Measurements from ENCODE around the gene SMPD4. TPM values are rescaled to one million over a fixed set of nuclear protein-coding genes. Genes with fewer than 3 reads are reported as not detected.
"Not testable (repeated sequence)": the region's sequence is repeated elsewhere in the genome, so short reads cannot be mapped to it uniquely, and the experiment has no call there.

SMPD4 gene
- total and polyA plus RNA-seq, 4 experiments from 2014 or later = 26.1 to 51.5 (median 45.1) TPM

GRCh38 chr2:130186391-130186790, 5.0 kb upstream of the SMPD4 start:
- ChIA-PET CTCF (ENCODE audit: partially characterized antibody) (interaction anchor here (1.3 kb wide), 1 partner anchor 169 kb away, joined by 3 read pairs; the partner anchor contains the start of gene PTPN18), POLR2A (ENCODE audit: partially characterized antibody) (no interaction called here)
- peaks cover 2 to 28% (median 11%) of the 10 kb centered on the region in 4 donors for H3K4me1 Mint-ChIP-seq
- Histone ChIP-seq H3K4me3 (ENCODE audit: low read length in 2 of 2) (no peak overlapping the region), H3K27me3 (ENCODE audit: insufficient read depth, low read length) (no peaks in the 10 kb centered on the region), H3K9me3 (ENCODE audit: control insufficient read depth in 1 of 2, low read length in 2 of 2) (no peaks in the 10 kb centered on the region), H3K36me3 (ENCODE audit: insufficient read depth, low read length) (no peaks in the 10 kb centered on the region), H3K27ac (ENCODE audit: low read depth, low read length) (no peak overlapping the region), H3K4me1 (ENCODE audit: insufficient read depth, low read length) (peaks cover 17% of the 10 kb centered on the region)
- no peaks in the 10 kb centered on the region for H3K27me3 Mint-ChIP-seq
- H3K4me3 Mint-ChIP-seq = no peak overlapping the region
- H3K27ac Mint-ChIP-seq = peak overlapping the region in 3 of 7 donors; percentile 7 to 68 (median 35)
- peaks cover 3 to 10% of the 10 kb centered on the region in 2 donors for H3K36me3 Mint-ChIP-seq
- intact Hi-C loops (cut with micrococcal nuclease) = no loop called here
- DNase-seq = no peak
- no peaks in the 10 kb centered on the region for H3K9me3 Mint-ChIP-seq

GRCh38 chr2:130185896-130186295, 4.5 kb upstream of the SMPD4 start:
- no peaks in the 10 kb centered on the region for H3K27me3 ChIP-seq (ENCODE audit: insufficient read depth, low read length)
- H3K36me3 ChIP-seq (ENCODE audit: insufficient read depth, low read length) = no peaks in the 10 kb centered on the region
- H3K27ac Mint-ChIP-seq = peak overlapping the region in 2 of 7 donors; percentile 35 to 40
- POLR2A ChIA-PET (ENCODE audit: partially characterized antibody) = no interaction called here
- no peaks in the 10 kb centered on the region for H3K27me3 Mint-ChIP-seq
- intact Hi-C loops (cut with micrococcal nuclease) = no loop called here
- CTCF ChIA-PET (ENCODE audit: partially characterized antibody) = interaction anchor here (1.3 kb wide), 1 partner anchor 170 kb away, joined by 3 read pairs; the partner anchor contains the start of gene PTPN18
- no peak overlapping the region for H3K27ac ChIP-seq (ENCODE audit: low read depth, low read length)
- no peak overlapping the region for H3K4me3 ChIP-seq (ENCODE audit: low read length in 2 of 2)
- peaks cover 20% of the 10 kb centered on the region for H3K4me1 ChIP-seq (ENCODE audit: insufficient read depth, low read length)
- H3K4me1 Mint-ChIP-seq = peaks cover 3 to 30% (median 14%) of the 10 kb centered on the region in 4 donors
- H3K9me3 ChIP-seq (ENCODE audit: control insufficient read depth in 1 of 2, low read length in 2 of 2) = no peaks in the 10 kb centered on the region
- no peaks in the 10 kb centered on the region for H3K9me3 Mint-ChIP-seq
- DNase-seq = no peak
- peak overlapping the region in 1 of 8 donors; percentile 25 for H3K4me3 Mint-ChIP-seq
- H3K36me3 Mint-ChIP-seq = peaks cover 0 to 6% of the 10 kb centered on the region in 2 donors

GRCh38 chr2:130185436-130185835, 4.0 kb upstream of the SMPD4 start:
- intact Hi-C loops (cut with micrococcal nuclease) = no loop called here
- H3K27me3 Mint-ChIP-seq = no peaks in the 10 kb centered on the region
- H3K36me3 Mint-ChIP-seq = peaks cover 0 to 3% of the 10 kb centered on the region in 2 donors
- peak overlapping the region in 1 of 8 donors; percentile 55 for H3K4me3 Mint-ChIP-seq
- no peaks in the 10 kb centered on the region for H3K36me3 ChIP-seq (ENCODE audit: insufficient read depth, low read length)
- H3K4me1 Mint-ChIP-seq = peaks cover 4 to 35% (median 17%) of the 10 kb centered on the region in 4 donors
- peaks cover 25% of the 10 kb centered on the region for H3K4me1 ChIP-seq (ENCODE audit: insufficient read depth, low read length)
- no peaks in the 10 kb centered on the region for H3K9me3 ChIP-seq (ENCODE audit: control insufficient read depth in 1 of 2, low read length in 2 of 2)
- POLR2A ChIA-PET (ENCODE audit: partially characterized antibody) = interaction anchor here (1.1 kb wide), 1 partner anchor 157 kb away, joined by 3 read pairs; the partner anchor contains the start of gene IMP4
- H3K4me3 ChIP-seq (ENCODE audit: low read length in 2 of 2) = no peak overlapping the region
- CTCF ChIA-PET (ENCODE audit: partially characterized antibody) = no interaction called here
- H3K9me3 Mint-ChIP-seq = no peaks in the 10 kb centered on the region
- no peak for DNase-seq
- no peak overlapping the region for H3K27ac ChIP-seq (ENCODE audit: low read depth, low read length)
- no peaks in the 10 kb centered on the region for H3K27me3 ChIP-seq (ENCODE audit: insufficient read depth, low read length)
- peak overlapping the region in 3 of 7 donors; percentile 22 to 40 (median 35) for H3K27ac Mint-ChIP-seq

GRCh38 chr2:130183512-130184373, 2.3 kb upstream of the SMPD4 start:
- Mint-ChIP-seq H3K4me3 (peak overlapping the region; percentile 66 to 84 (median 76)), H3K27me3 (no peaks in the 10 kb centered on the region), H3K9me3 (no peaks in the 10 kb centered on the region), H3K36me3 (peaks cover 0 to 3% of the 10 kb centered on the region in 2 donors), H3K4me1 (peaks cover 4 to 40% (median 18%) of the 10 kb centered on the region in 4 donors), H3K27ac (peak overlapping the region in 6 of 7 donors; percentile 42 to 87 (median 68))
- intact Hi-C loops (cut with micrococcal nuclease) = loop anchor here (5.0 kb wide), 2 partner anchors 614 to 924 kb away; partner anchors contain the start of gene PLEKHB2
- Histone ChIP-seq H3K4me3 (ENCODE audit: low read length in 2 of 2) (peak overlapping the region in 1 of 2 donors; percentile 47), H3K27ac (ENCODE audit: low read depth, low read length) (peak overlapping the region; percentile 90), H3K4me1 (ENCODE audit: insufficient read depth, low read length) (peaks cover 28% of the 10 kb centered on the region), H3K36me3 (ENCODE audit: insufficient read depth, low read length) (no peaks in the 10 kb centered on the region), H3K9me3 (ENCODE audit: control insufficient read depth in 1 of 2, low read length in 2 of 2) (no peaks in the 10 kb centered on the region), H3K27me3 (ENCODE audit: insufficient read depth, low read length) (no peaks in the 10 kb centered on the region)
- POLR2A ChIA-PET (ENCODE audit: partially characterized antibody) = no interaction called here
- DNase-seq = no peak
- CTCF ChIA-PET (ENCODE audit: partially characterized antibody) = no interaction called here

GRCh38 chr2:130182826-130183511, 1.6 kb upstream of the SMPD4 start:
- H3K27ac ChIP-seq (ENCODE audit: low read depth, low read length) = peak overlapping the region; percentile 90
- intact Hi-C loops (cut with micrococcal nuclease) = loop anchor here (5.0 kb wide), 2 partner anchors 614 to 924 kb away; partner anchors contain the start of gene PLEKHB2
- Mint-ChIP-seq H3K4me1 (peaks cover 7 to 42% (median 20%) of the 10 kb centered on the region in 4 donors), H3K27ac (peak overlapping the region; percentile 42 to 82 (median 71)), H3K4me3 (peak overlapping the region; percentile 62 to 83 (median 70))
- peaks cover 28% of the 10 kb centered on the region for H3K4me1 ChIP-seq (ENCODE audit: insufficient read depth, low read length)
- not testable (repeated sequence) for H3K27me3 Mint-ChIP-seq; H3K36me3 Mint-ChIP-seq; H3K27me3 ChIP-seq (ENCODE audit: insufficient read depth, low read length); H3K36me3 ChIP-seq (ENCODE audit: insufficient read depth, low read length); H3K9me3 ChIP-seq (ENCODE audit: control insufficient read depth in 1 of 2, low read length in 2 of 2); DNase-seq; H3K9me3 Mint-ChIP-seq
- H3K4me3 ChIP-seq (ENCODE audit: low read length in 2 of 2) = peak overlapping the region in 1 of 2 donors; percentile 47
- CTCF ChIA-PET (ENCODE audit: partially characterized antibody) = interaction anchor here (2.4 kb wide), 1 partner anchor 160 kb away, joined by 32 read pairs; the partner anchor contains the start of gene IMP4
- POLR2A ChIA-PET (ENCODE audit: partially characterized antibody) = interaction anchor here (2.7 to 5.1 kb wide), 2 partner anchors 159 to 1310 kb away, joined by 14 to 98 read pairs; partner anchors contain the start of gene IMP4

GRCh38 chr2:130181880-130182682, 679 bp upstream of the SMPD4 start, which contains the start of gene MZT2B:
TSS of gene MZT2B (plus strand) at chr2:130182262. CDS start at chr2:130182283, 21 bp downstream.
- H3K9me3 Mint-ChIP-seq; H3K9me3 ChIP-seq (ENCODE audit: control insufficient read depth in 1 of 2, low read length in 2 of 2); H3K36me3 ChIP-seq (ENCODE audit: insufficient read depth, low read length); H3K36me3 Mint-ChIP-seq; H3K27me3 Mint-ChIP-seq; H3K27me3 ChIP-seq (ENCODE audit: insufficient read depth, low read length): not testable (repeated sequence)
- Histone ChIP-seq H3K27ac (ENCODE audit: low read depth, low read length) (peak within 1 kb of the TSS; percentile 90), H3K4me3 (ENCODE audit: low read length in 2 of 2) (peak within 1 kb of the TSS; percentile 81 to 97), H3K4me1 (ENCODE audit: insufficient read depth, low read length) (peaks cover 28% of the 10 kb centered on the region)
- Mint-ChIP-seq H3K27ac (peak within 1 kb of the TSS; percentile 94 to 98 (median 96)), H3K4me1 (peaks cover 11 to 47% (median 23%) of the 10 kb centered on the region in 4 donors), H3K4me3 (peak within 1 kb of the TSS; percentile 90 to 97 (median 91))
- intact Hi-C loops (cut with micrococcal nuclease) = loop anchor here (1.0 to 5.0 kb wide), 6 partner anchors 37 to 1311 kb away; partner anchors contain the start of genes CCDC74B, IMP4, MZT2A and PLEKHB2
- ChIA-PET CTCF (ENCODE audit: partially characterized antibody) (interaction anchor here (0.8 to 2.4 kb wide), 6 partner anchors 149 to 1311 kb away, joined by 3 to 32 read pairs (median 5); partner anchors contain the start of genes IMP4 and MZT2A), POLR2A (ENCODE audit: partially characterized antibody) (interaction anchor here (0.5 to 5.1 kb wide), 12 partner anchors 14 to 1345 kb away, joined by 3 to 98 read pairs (median 3); partner anchors contain the start of genes CCDC74A and IMP4)
- DNase-seq = peak; percentile 90 to 94 (median 93)

Measured in CD4-positive, alpha-beta memory T cell (primary cell).